ENCODE data around the gene IMMP2L.
A peak's percentile ranks its signal among the peaks of the same experiment; 100 is the strongest.

IMMP2L gene

GRCh38 chr7:111056371-111056770, 505.9 kb downstream of the IMMP2L start:
- DNase-seq: no peak

- DNase-seq: peak; percentile 42
Measured at GRCh38 chr7:111053035-111053434, 509.3 kb downstream of the IMMP2L start.

- DNase-seq: no peak
Measured at GRCh38 chr7:111051832-111052231, 510.5 kb downstream of the IMMP2L start.

GRCh38 chr7:111050875-111051416, 511.3 kb downstream of the IMMP2L start:
- no peak for DNase-seq

- DNase-seq: no peak
Measured at GRCh38 chr7:111049971-111050680, 512.2 kb downstream of the IMMP2L start.

- DNase-seq: no peak
Measured at GRCh38 chr7:111047595-111047994, 514.7 kb downstream of the IMMP2L start.

GRCh38 chr7:111045449-111045848, 516.8 kb downstream of the IMMP2L start:
- DNase-seq: no peak

GRCh38 chr7:111043561-111043960, 518.7 kb downstream of the IMMP2L start:
- DNase-seq: no peak

GRCh38 chr7:111042842-111043241, 519.5 kb downstream of the IMMP2L start:
- no peak for DNase-seq

- DNase-seq: no peak
Measured at GRCh38 chr7:111041577-111041976, 520.7 kb downstream of the IMMP2L start.

- no peak for DNase-seq
Measured at GRCh38 chr7:111038185-111038584, 524.1 kb downstream of the IMMP2L start.

- DNase-seq: no peak
Measured at GRCh38 chr7:111031916-111032315, 530.4 kb downstream of the IMMP2L start.

GRCh38 chr7:111030336-111030735, 532.0 kb downstream of the IMMP2L start:
- no peak for DNase-seq

- peak; percentile 50 for DNase-seq
Measured at GRCh38 chr7:111029574-111030251, 532.6 kb downstream of the IMMP2L start.

- no peak for DNase-seq
Measured at GRCh38 chr7:111029141-111029572, 533.1 kb downstream of the IMMP2L start.

- DNase-seq: no peak
Measured at GRCh38 chr7:111027396-111027795, 534.9 kb downstream of the IMMP2L start.

- DNase-seq: no peak
Measured at GRCh38 chr7:111026806-111027205, 535.5 kb downstream of the IMMP2L start.

- DNase-seq: no peak
Measured at GRCh38 chr7:111026343-111026742, 535.9 kb downstream of the IMMP2L start.

- no peak for DNase-seq
Measured at GRCh38 chr7:111025006-111025405, 537.3 kb downstream of the IMMP2L start.

GRCh38 chr7:111018960-111019736, 543.1 kb downstream of the IMMP2L start:
- no peak for DNase-seq

- no peak for DNase-seq
Measured at GRCh38 chr7:111018447-111018846, 543.8 kb downstream of the IMMP2L start.

GRCh38 chr7:111014079-111014478, 548.2 kb downstream of the IMMP2L start:
- DNase-seq: no peak
